H1 (cell line): ENCODE results near the gene ADAMTS16. TPM values are rescaled to one million over a fixed set of nuclear protein-coding genes. Genes with fewer than 3 reads are reported as not detected.

ENCODE experiments used
- EGR1 ChIP-seq: IDR thresholded peaks from 2 replicates; pipeline ENCODE4 v1.6.1; 2011; ENCODE audit warnings: low read depth, low read length, borderline replicate concordance
- GABPA ChIP-seq: IDR thresholded peaks from 2 replicates; pipeline ENCODE4 v1.6.1; 2011; ENCODE audit warnings: mild to moderate bottlenecking, low read length, moderate library complexity, borderline replicate concordance; ENCODE audit not compliant: insufficient read depth
- POU5F1 ChIP-seq: IDR thresholded peaks from 2 replicates; pipeline ENCODE4 v1.6.1; 2011; ENCODE audit warnings: low read depth, mild to moderate bottlenecking, low read length, moderate library complexity
- SP1 ChIP-seq: IDR thresholded peaks from 2 replicates; pipeline ENCODE4 v1.6.1; 2011; ENCODE audit warnings: low read depth, low read length
- polyA plus RNA-seq, 7 experiments: library from polyadenylated mRNA; depleted of rRNA in 3 of 7; stranded (reverse) in 5 of 7; unstranded in 2 of 7; fragments of >200 nt in 5 of 7; fragments of 200-250 nt in 2 of 7; gene quantifications; 1 replicate in 5 of 7; 2 replicates in 1 of 7; 4 replicates in 1 of 7; pipeline versions ENCODE4 v1.2.1 to v1.2.3, GENCODE V29; 2011 to 2013; ENCODE audit warnings: missing spikeins in 2 of 7, mixed read lengths in 2 of 7
- total RNA-seq: library from RNA; stranded (reverse); fragmentation: NEBNext Ultra II Directional; extraction: Animal tissue kit (Norgen Biotek cat#: 25700); gene quantifications from 2 replicates; pipeline ENCODE4 v1.2.1, GENCODE V29; 2021

ADAMTS16 gene
- total and polyA plus RNA-seq, 2 of the 8 experiments (the other 6 are each of a cell fraction or from before 2014, with no cell fraction given) = 3.7 to 16.0 TPM

DNA sequence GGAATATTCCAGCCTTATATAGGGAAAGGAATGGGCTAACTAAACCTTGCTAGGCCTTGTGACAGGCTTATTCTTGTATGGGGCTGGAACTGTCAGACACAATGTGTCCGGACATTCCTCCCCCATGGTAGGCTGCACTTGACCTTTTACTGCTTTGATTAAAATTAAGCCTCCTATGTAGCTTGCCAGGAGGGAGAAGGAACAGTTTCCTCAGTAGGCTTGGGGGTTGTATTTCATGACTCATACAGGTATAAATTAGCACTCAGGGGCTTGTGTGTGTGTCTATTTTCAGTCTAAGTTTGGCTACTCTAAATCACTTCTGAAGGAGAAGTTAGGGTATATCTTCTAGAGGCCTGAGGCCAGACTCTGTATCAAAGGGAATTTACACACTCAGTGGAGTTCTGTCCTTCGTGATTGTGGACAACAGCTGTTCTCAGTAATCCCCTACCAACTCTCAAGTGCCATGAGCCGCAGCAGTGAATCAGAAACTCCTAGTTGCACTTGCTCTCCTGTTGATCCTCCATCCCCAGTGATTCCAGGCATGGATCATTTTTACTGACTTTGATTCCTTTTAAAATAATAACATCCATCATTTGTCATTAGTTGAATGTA, 16.4 kb downstream of the ADAMTS16 start (continued):
- TF ChIP-seq POU5F1 = no peak
- no peak for TF ChIP-seq EGR1
- no peak for TF ChIP-seq GABPA
- TF ChIP-seq SP1 = no peak
